ENCODE data around the gene TICAM2.

Gene TICAM2

DNA sequence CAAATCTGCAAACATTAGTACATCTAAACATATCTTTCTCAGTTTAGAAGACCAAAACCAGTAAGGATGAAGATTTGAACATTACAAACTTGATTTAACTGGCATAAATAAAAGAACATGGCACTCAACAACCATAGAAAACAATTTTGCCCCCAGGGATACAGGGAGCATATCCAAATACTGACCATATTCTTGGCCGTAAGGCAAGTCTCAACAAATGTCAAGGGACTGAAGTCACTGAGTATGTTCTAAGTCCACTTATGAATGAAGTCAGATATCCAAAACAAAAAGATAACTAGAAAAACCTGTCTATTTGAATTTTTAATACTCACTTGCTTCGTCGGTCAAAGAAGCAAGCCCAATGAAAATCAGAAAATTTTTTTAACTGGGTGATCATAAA lies 71.9 kb downstream of the TICAM2 start:
- DNase-seq: no peak
